Chondrocyte (in vitro differentiated cells): ENCODE measurements around the gene NSL1. TPM values are rescaled to one million over a fixed set of nuclear protein-coding genes. Genes with fewer than 3 reads are reported as not detected.

Source experiments
- DNase-seq: peaks from one replicate; pipeline ENCODE4 v3.0.0; 2021; ENCODE audit warnings: mixed read lengths, low spot score
- H3K27ac Mint-ChIP-seq: one replicate; pipeline ENCODE4 v1.8.0; 2021; ENCODE audit warnings: mild to moderate bottlenecking, moderate library complexity, mixed read lengths; ENCODE audit not compliant: unreplicated experiment
- H3K27me3 Mint-ChIP-seq: 2 replicates; pipeline ENCODE4 v1.8.0; 2021; ENCODE audit warnings: low read depth, mixed read lengths
- H3K36me3 Mint-ChIP-seq: 2 replicates; pipeline ENCODE4 v1.8.0; 2021; ENCODE audit warnings: low read depth, mixed read lengths
- H3K4me1 Mint-ChIP-seq: 2 replicates; pipeline ENCODE4 v1.8.0; 2021; ENCODE audit warnings: low read depth, mild to moderate bottlenecking, mixed read lengths
- H3K4me3 Mint-ChIP-seq: one replicate; pipeline ENCODE4 v1.8.0; 2021; ENCODE audit warnings: mild to moderate bottlenecking, moderate library complexity, mixed read lengths; ENCODE audit not compliant: unreplicated experiment
- H3K9me3 Mint-ChIP-seq: 2 replicates; pipeline ENCODE4 v1.8.0; 2021; ENCODE audit warnings: low read depth, mixed read lengths
- CTCF ChIP-seq: fragments of 200-600 bp; sonication (generic); IDR thresholded peaks from 2 replicates; pipeline ENCODE4 v1.5.0; 2021; ENCODE audit warnings: antibody characterized with exemption, mild to moderate bottlenecking, moderate library complexity
- total RNA-seq: library from RNA; stranded (reverse); gene quantifications from 3 replicates; pipeline ENCODE4 v1.2.1, GENCODE V29; 2021

Gene NSL1
- total RNA-seq, 1 donor from 2014 or later, result 20.0 TPM

- DNase-seq, result no peak
- H3K27me3 Mint-ChIP-seq, result no peaks in the 10 kb centered on the region
- no peak overlapping the region for H3K4me3 Mint-ChIP-seq
- H3K36me3 Mint-ChIP-seq, result peaks cover 2% of the 10 kb centered on the region
- H3K27ac Mint-ChIP-seq, result no peak overlapping the region
- TF ChIP-seq CTCF, result no peak
- H3K4me1 Mint-ChIP-seq, result peaks cover 2% of the 10 kb centered on the region
- H3K9me3 Mint-ChIP-seq, result no peaks in the 10 kb centered on the region
Measured at GRCh38 chr1:212819726-212820125, 28.1 kb upstream of the NSL1 start.

- no peak overlapping the region for H3K27ac Mint-ChIP-seq
Measured at GRCh38 chr1:212816567-212817278, 25.1 kb upstream of the NSL1 start.

GRCh38 chr1:212814537-212815334 lies 23.2 kb upstream of the NSL1 start:
- Mint-ChIP-seq H3K27me3 (no peaks in the 10 kb centered on the region), H3K36me3 (no peaks in the 10 kb centered on the region), H3K9me3 (no peaks in the 10 kb centered on the region), H3K27ac (no peak overlapping the region), H3K4me3 (no peak overlapping the region), H3K4me1 (peaks cover 2% of the 10 kb centered on the region)
- peak; percentile 73 for TF ChIP-seq CTCF
- DNase-seq, result no peak

More at GRCh38 chr1:212816567-212817278, 25.1 kb upstream of the NSL1 start:
- H3K9me3 Mint-ChIP-seq, result no peaks in the 10 kb centered on the region
- H3K4me1 Mint-ChIP-seq, result peaks cover 2% of the 10 kb centered on the region
- no peaks in the 10 kb centered on the region for H3K36me3 Mint-ChIP-seq
- H3K4me3 Mint-ChIP-seq, result no peak overlapping the region
- H3K27me3 Mint-ChIP-seq, result no peaks in the 10 kb centered on the region
- no peak for TF ChIP-seq CTCF
- DNase-seq, result no peak

GRCh38 chr1:212805767-212806166 lies 14.2 kb upstream of the NSL1 start:
- Mint-ChIP-seq H3K4me3 (no peak overlapping the region), H3K9me3 (no peaks in the 10 kb centered on the region), H3K4me1 (no peaks in the 10 kb centered on the region), H3K27ac (no peak overlapping the region), H3K36me3 (peaks cover 1% of the 10 kb centered on the region), H3K27me3 (no peaks in the 10 kb centered on the region)
- no peak for DNase-seq
- TF ChIP-seq CTCF, result no peak

- no peak for DNase-seq
- H3K27ac Mint-ChIP-seq, result no peak overlapping the region
- peaks cover 9% of the 10 kb centered on the region for H3K36me3 Mint-ChIP-seq
- H3K27me3 Mint-ChIP-seq, result no peaks in the 10 kb centered on the region
- no peak overlapping the region for H3K4me3 Mint-ChIP-seq
- H3K9me3 Mint-ChIP-seq, result no peaks in the 10 kb centered on the region
- H3K4me1 Mint-ChIP-seq, result peaks cover 4% of the 10 kb centered on the region
- no peak for TF ChIP-seq CTCF
Measured at GRCh38 chr1:212797681-212798080, 6.1 kb upstream of the NSL1 start.
